Hypothalamus (tissue), 51 donors: ENCODE measurements around the gene RP2.

Experiments
- DNase-seq, 51 donors: peaks; one replicate each; lab custom pipeline; 2025; lab: John Stamatoyannopoulos, UW

Gene RP2

GRCh38 chrX:46913667-46914066 lies 76.8 kb downstream of the RP2 start:
- DNase-seq: peak in 2 of 51 donors; percentile 1

- no peak for DNase-seq
Measured at GRCh38 chrX:46916273-46916672, 79.4 kb downstream of the RP2 start.

GRCh38 chrX:46917622-46918021 lies 80.8 kb downstream of the RP2 start:
- DNase-seq: no peak

GRCh38 chrX:46918434-46918833 lies 81.6 kb downstream of the RP2 start:
- no peak for DNase-seq

- no peak for DNase-seq
Measured at GRCh38 chrX:46920235-46920634, 83.4 kb downstream of the RP2 start.

GRCh38 chrX:46922611-46923010 lies 85.8 kb downstream of the RP2 start:
- DNase-seq: no peak

GRCh38 chrX:46927718-46928117 lies 90.9 kb downstream of the RP2 start:
- no peak for DNase-seq

GRCh38 chrX:46929439-46930261 lies 92.8 kb downstream of the RP2 start:
- DNase-seq: no peak
